A673 (cell line): ENCODE results near the gene ENO1. TPM values are rescaled to one million over a fixed set of nuclear protein-coding genes. Genes with fewer than 3 reads are reported as not detected.

ENCODE experiments used
- BruUV-seq: library from RNA; stranded (reverse); fragments of 400-500 nt; replicated peaks from 2 replicates; lab custom pipeline; 2021; lab: Mats Ljungman, UMichigan
- CTCF ChIA-PET: fragments of 300-600 bp; sonication (Branson Sonifier 250); formaldehyde crosslinking; loops from one replicate; lab custom pipeline; 2022; ENCODE audit warnings: antibody characterized with exemption; lab: Charles Lee
- POLR2A ChIA-PET: fragments of 300-600 bp; sonication (Branson Sonifier 250); formaldehyde crosslinking; loops from one replicate; lab custom pipeline; 2022; ENCODE audit warnings: antibody characterized with exemption; ENCODE audit not compliant: low non-redundant PET; lab: Charles Lee
- DNase-seq: peaks from one replicate; pipeline ENCODE4 v3.0.0-alpha.2; 2015; ENCODE audit warnings: low spot score
- H3K27ac ChIP-seq: fragments of 200-600 bp; sonication (generic); 2 replicates; pipeline ENCODE4 v1.5.1; 2016; ENCODE audit warnings: mixed run types, low read depth, mild to moderate bottlenecking, mixed read lengths, antibody characterized with exemption, low read length; ENCODE audit not compliant: poor library complexity, severe bottlenecking
- H3K27me3 ChIP-seq: fragments of 200-600 bp; sonication (generic); replicated peaks from 2 replicates; pipeline ENCODE4 v1.6.1; 2017; ENCODE audit warnings: mixed run types, low read depth, mild to moderate bottlenecking, mixed read lengths, antibody characterized with exemption, low read length; ENCODE audit not compliant: insufficient read depth, poor library complexity
- H3K36me3 ChIP-seq: fragments of 200-600 bp; sonication (generic); 2 replicates; pipeline ENCODE4 v1.6.1; 2016; ENCODE audit warnings: mixed run types, mild to moderate bottlenecking, mixed read lengths, antibody characterized with exemption, low read length; ENCODE audit not compliant: insufficient read depth, poor library complexity, severe bottlenecking
- H3K4me1 ChIP-seq: fragments of 200-600 bp; sonication (generic); 2 replicates; pipeline ENCODE4 v1.6.1; 2017; ENCODE audit warnings: mixed run types, mild to moderate bottlenecking, mixed read lengths, antibody characterized with exemption, low read length; ENCODE audit not compliant: insufficient read depth, poor library complexity, severe bottlenecking
- H3K4me3 ChIP-seq: fragments of 200-600 bp; sonication (generic); 2 replicates; pipeline ENCODE4 v1.5.1; 2016; ENCODE audit warnings: low read depth, mixed run types, mild to moderate bottlenecking, mixed read lengths, low read length; ENCODE audit not compliant: poor library complexity, severe bottlenecking
- H3K9me3 ChIP-seq: fragments of 200-600 bp; sonication (generic); 2 replicates; pipeline ENCODE4 v1.6.1; 2016; ENCODE audit warnings: mixed run types, low read depth, mild to moderate bottlenecking, mixed read lengths, antibody characterized with exemption, low read length; ENCODE audit not compliant: poor library complexity, severe bottlenecking
- EZH2 ChIP-seq: fragments of 200-600 bp; sonication (generic); IDR thresholded peaks from 2 replicates; pipeline ENCODE4 v1.6.1; 2017; ENCODE audit warnings: borderline replicate concordance, low read depth, mild to moderate bottlenecking, mixed read lengths, antibody characterized with exemption, low read length; ENCODE audit not compliant: poor library complexity, severe bottlenecking
- intact Hi-C: fragments of 100-400 bp; cut with micrococcal nuclease; formaldehyde crosslinking; loops from one replicate; pipeline ENCODE4 v1.10.0; 2022; ENCODE audit not compliant: unreplicated experiment
- total RNA-seq: library from RNA; stranded (reverse); gene quantifications from 2 replicates; pipeline ENCODE4 v1.2.3, GENCODE V29; 2021
- TF ChIP-seq, protein P1 (sequence below): fragments of 300-800, 200-600 bp; sonication (generic); conservative IDR thresholded peaks from 2 replicates; pipeline ENCODE4 v1.5.1; 2017; ENCODE audit warnings: low read depth, mild to moderate bottlenecking, antibody characterized with exemption, low read length, moderate library complexity, mixed read lengths

ENO1 gene
- total RNA-seq, 1 experiment from 2014 or later = 2,659 TPM

DNA sequence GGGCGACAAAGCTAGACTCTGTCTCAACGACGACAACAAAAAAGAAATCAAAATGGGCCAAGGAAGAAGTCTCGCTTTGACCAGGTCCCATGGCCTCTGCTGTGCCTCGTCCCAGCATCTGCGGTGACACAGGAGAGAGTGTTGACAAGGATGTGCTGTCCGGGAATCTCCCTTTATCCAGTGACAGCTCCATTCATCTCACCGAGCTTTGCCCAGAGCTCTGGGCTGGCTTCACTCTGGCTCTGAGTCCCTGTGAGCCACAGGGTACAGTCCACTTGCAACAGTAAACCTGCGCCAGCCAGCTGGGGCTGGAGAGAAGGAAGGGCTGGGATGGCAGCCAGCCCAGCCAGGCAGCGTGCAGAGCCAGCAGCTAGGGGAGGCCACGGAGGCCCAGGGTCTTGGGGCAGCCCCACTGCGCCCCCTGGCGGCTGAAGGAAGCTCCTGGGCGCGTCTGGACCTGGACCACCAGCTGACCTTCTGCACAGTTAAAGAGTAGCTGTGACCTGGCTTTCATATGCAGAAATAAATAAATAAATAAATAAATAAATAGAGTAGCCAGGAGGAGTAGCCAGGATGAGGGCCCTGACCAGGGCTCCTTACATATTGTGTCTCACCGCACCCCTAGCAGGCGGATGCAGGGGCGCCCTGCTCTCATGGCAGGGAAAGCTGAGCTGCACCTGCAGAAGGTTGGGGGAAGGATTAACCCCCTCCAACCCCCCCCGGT, 29.7 kb downstream of the ENO1 start:
- H3K4me1 ChIP-seq = peaks cover 8% of the 10 kb centered on the region
- H3K4me3 ChIP-seq = no peak overlapping the region
- no peaks in the 10 kb centered on the region for H3K36me3 ChIP-seq
- intact Hi-C loops = loop anchor here (5.0 to 10.0 kb wide), 2 partner anchors 137 to 864 kb away; no protein-coding TSS in a partner anchor
- ChIA-PET CTCF (interaction anchor here (0.5 to 1.8 kb wide), 21 partner anchors 10 to 1514 kb away, joined by 3 to 13 read pairs (median 3); partner anchors contain the start of gene RERE), POLR2A (interaction anchor here (0.5 to 0.9 kb wide), 2 partner anchors 27 to 31 kb away, joined by 4 to 5 read pairs; partner anchors contain the start of gene RERE)
- TF ChIP-seq, protein P1, sequence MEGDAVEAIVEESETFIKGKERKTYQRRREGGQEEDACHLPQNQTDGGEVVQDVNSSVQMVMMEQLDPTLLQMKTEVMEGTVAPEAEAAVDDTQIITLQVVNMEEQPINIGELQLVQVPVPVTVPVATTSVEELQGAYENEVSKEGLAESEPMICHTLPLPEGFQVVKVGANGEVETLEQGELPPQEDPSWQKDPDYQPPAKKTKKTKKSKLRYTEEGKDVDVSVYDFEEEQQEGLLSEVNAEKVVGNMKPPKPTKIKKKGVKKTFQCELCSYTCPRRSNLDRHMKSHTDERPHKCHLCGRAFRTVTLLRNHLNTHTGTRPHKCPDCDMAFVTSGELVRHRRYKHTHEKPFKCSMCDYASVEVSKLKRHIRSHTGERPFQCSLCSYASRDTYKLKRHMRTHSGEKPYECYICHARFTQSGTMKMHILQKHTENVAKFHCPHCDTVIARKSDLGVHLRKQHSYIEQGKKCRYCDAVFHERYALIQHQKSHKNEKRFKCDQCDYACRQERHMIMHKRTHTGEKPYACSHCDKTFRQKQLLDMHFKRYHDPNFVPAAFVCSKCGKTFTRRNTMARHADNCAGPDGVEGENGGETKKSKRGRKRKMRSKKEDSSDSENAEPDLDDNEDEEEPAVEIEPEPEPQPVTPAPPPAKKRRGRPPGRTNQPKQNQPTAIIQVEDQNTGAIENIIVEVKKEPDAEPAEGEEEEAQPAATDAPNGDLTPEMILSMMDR = peak; percentile 90
- no peak for TF ChIP-seq EZH2
- no peak overlapping the region for H3K27ac ChIP-seq
- DNase-seq = peak; percentile 92
- H3K27me3 ChIP-seq = no peaks in the 10 kb centered on the region
- no TSS peak for BruUV-seq
- H3K9me3 ChIP-seq = no peaks in the 10 kb centered on the region

DNA sequence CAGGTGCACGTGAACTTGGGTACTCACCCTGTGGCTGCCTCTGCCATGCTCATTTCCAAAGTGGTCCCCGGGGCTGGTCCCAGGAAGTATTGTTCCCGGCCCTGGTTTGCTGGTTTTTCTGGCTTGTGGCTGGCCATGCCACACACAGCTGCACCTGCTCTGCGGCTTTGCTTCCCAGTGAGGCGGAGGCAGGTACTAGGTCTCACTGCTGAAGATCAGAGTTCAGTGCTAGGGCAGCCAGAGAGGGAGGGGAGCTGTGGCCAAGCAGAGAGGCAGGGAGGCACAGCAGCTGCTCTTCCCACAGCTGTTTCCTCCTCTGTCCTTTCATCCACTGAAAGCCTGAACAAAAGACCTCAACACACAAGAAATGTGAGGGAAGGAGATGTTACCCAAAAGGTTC, 30.5 kb downstream of the ENO1 start:
- no peak overlapping the region for H3K27ac ChIP-seq
- H3K4me1 ChIP-seq = peaks cover 8% of the 10 kb centered on the region
- TF ChIP-seq EZH2 = no peak
- TF ChIP-seq, protein P1 = no peak
- no peaks in the 10 kb centered on the region for H3K9me3 ChIP-seq
- intact Hi-C loops = loop anchor here (5.0 to 10.0 kb wide), 2 partner anchors 136 to 863 kb away; no protein-coding TSS in a partner anchor
- CTCF ChIA-PET = interaction anchor here (1.3 to 1.8 kb wide), 4 partner anchors 11 to 287 kb away, joined by 3 to 13 read pairs (median 7); partner anchors contain the start of gene RERE
- POLR2A ChIA-PET = interaction anchor here (0.5 kb wide), 1 partner anchor 31 kb away, joined by 5 read pairs; the partner anchor contains the start of gene RERE
- H3K36me3 ChIP-seq = no peaks in the 10 kb centered on the region
- H3K27me3 ChIP-seq = no peaks in the 10 kb centered on the region
- no TSS peak for BruUV-seq
- no peak overlapping the region for H3K4me3 ChIP-seq
- no peak for DNase-seq

DNA sequence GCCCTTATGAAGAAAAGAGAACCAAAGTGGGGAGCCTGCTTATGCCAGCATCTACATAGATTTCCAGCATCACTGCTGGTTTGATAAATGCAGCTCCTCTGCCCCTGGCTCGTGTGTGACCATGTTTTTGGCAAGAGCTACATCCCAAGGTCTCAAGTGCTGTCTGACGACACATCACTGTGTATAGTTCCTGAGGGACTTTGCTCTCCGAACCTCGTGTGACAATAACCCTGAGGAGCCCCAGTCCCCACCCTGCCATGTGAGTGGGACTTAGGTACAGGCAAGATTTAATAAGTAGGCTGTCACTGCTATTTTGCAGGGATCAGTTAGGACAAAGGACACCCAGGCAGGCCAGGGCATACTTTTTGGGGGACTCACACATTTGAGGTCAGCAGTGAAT, 32.2 kb downstream of the ENO1 start:
- TF ChIP-seq, protein P1 = no peak
- TF ChIP-seq EZH2 = no peak
- BruUV-seq = no TSS peak
- Histone ChIP-seq H3K4me3 (no peak overlapping the region), H3K27me3 (no peaks in the 10 kb centered on the region), H3K36me3 (no peaks in the 10 kb centered on the region), H3K27ac (no peak overlapping the region), H3K9me3 (no peaks in the 10 kb centered on the region), H3K4me1 (peaks cover 8% of the 10 kb centered on the region)
- intact Hi-C loops = loop anchor here (5.0 to 10.0 kb wide), 2 partner anchors 134 to 861 kb away; no protein-coding TSS in a partner anchor
- no peak for DNase-seq
- ChIA-PET CTCF (no interaction called here), POLR2A (no interaction called here)
